Neural cell (in vitro differentiated cells): ENCODE results near the gene PGLYRP4. TPM values are rescaled to one million over a fixed set of nuclear protein-coding genes. Genes with fewer than 3 reads are reported as not detected.

Experiments
- H2AFZ ChIP-seq: fragments of 200-600, 300-800 bp; sonication (generic), shearing (Covaris generic); 2 replicates; pipeline ENCODE4 v1.6.0; 2014; ENCODE audit warnings: low read depth, mild to moderate bottlenecking, antibody characterized with exemption, low read length, moderate library complexity
- H3F3A ChIP-seq: fragments of 200-600 bp; shearing (Covaris generic); 2 replicates; pipeline ENCODE4 v1.6.1; 2016; ENCODE audit warnings: mild to moderate bottlenecking, moderate library complexity, mixed read lengths, antibody characterized with exemption, low read length; ENCODE audit not compliant: insufficient read depth, poor library complexity, severe bottlenecking
- H3K27ac ChIP-seq: fragments of 200-600, 300-800 bp; sonication (generic), shearing (Covaris generic); 2 replicates; pipeline ENCODE4 v1.5.1; 2014; ENCODE audit warnings: mild to moderate bottlenecking, low read length, moderate library complexity
- H3K27me3 ChIP-seq: fragments of 300-800, 200-600 bp; sonication (generic), shearing (Covaris generic); 2 replicates; pipeline ENCODE4 v1.6.0; 2014; ENCODE audit warnings: mild to moderate bottlenecking, low read depth, low read length, moderate library complexity; ENCODE audit not compliant: insufficient read depth
- H3K36me3 ChIP-seq: fragments of 300-800, 200-600 bp; sonication (generic), shearing (Covaris generic); 2 replicates; pipeline ENCODE4 v1.5.1; 2014; ENCODE audit warnings: mild to moderate bottlenecking, antibody characterized with exemption, low read length, moderate library complexity; ENCODE audit not compliant: insufficient read depth
- H3K4me2 ChIP-seq: fragments of 300-800, 200-600 bp; sonication (generic), shearing (Covaris generic); 2 replicates; pipeline ENCODE4 v1.6.0; 2014; ENCODE audit warnings: mild to moderate bottlenecking, low read length
- H3K4me3 ChIP-seq: fragments of 300-800, 200-600 bp; sonication (generic), shearing (Covaris generic); 2 replicates; pipeline ENCODE4 v1.5.1; 2014; ENCODE audit warnings: mild to moderate bottlenecking, low read length, moderate library complexity
- H3K79me2 ChIP-seq: fragments of 200-600 bp; shearing (Covaris generic); replicated peaks from 2 replicates; pipeline ENCODE4 v1.6.0; 2014; ENCODE audit warnings: mild to moderate bottlenecking, low read length, moderate library complexity; ENCODE audit not compliant: insufficient read depth
- H3K9ac ChIP-seq: fragments of 300-800, 200-600 bp; sonication (generic), shearing (Covaris generic); 2 replicates; pipeline ENCODE4 v1.6.1; 2016; ENCODE audit warnings: mild to moderate bottlenecking, low read length, mixed read lengths
- H3K9me2 ChIP-seq: fragments of 200-600 bp; shearing (Covaris generic); 2 replicates; pipeline ENCODE4 v1.6.1; 2016; ENCODE audit warnings: mild to moderate bottlenecking, low read length, mixed read lengths; ENCODE audit not compliant: insufficient read depth
- H3K9me3 ChIP-seq: fragments of 200-600, 300-800 bp; sonication (generic), shearing (Covaris generic); 2 replicates; pipeline ENCODE4 v1.6.1; 2016; ENCODE audit warnings: mild to moderate bottlenecking, mixed run types, low read length, moderate library complexity, mixed read lengths
- H4K20me1 ChIP-seq: fragments of 200-600 bp; shearing (Covaris generic); 2 replicates; pipeline ENCODE4 v1.6.1; 2016; ENCODE audit warnings: mild to moderate bottlenecking, mixed run types; ENCODE audit not compliant: insufficient read depth
- CTCF ChIP-seq: fragments of 450-650 bp; IDR thresholded peaks from 2 replicates; pipeline ENCODE4 v1.5.1; 2014; ENCODE audit warnings: antibody characterized with exemption, mild to moderate bottlenecking, moderate library complexity; ENCODE audit not compliant: poor library complexity, severe bottlenecking
- EP300 ChIP-seq: fragments of 450-650 bp; conservative IDR thresholded peaks from 2 replicates; pipeline ENCODE4 v1.6.1; 2014; ENCODE audit warnings: antibody characterized with exemption, mild to moderate bottlenecking, moderate library complexity; ENCODE audit not compliant: poor library complexity, severe bottlenecking
- EZH2 ChIP-seq: fragments of 200-600, 300-800 bp; shearing (Covaris generic), sonication (generic); IDR thresholded peaks from 2 replicates; pipeline ENCODE4 v1.6.1; 2014; ENCODE audit warnings: antibody characterized with exemption, low read length, borderline replicate concordance, mild to moderate bottlenecking; ENCODE audit not compliant: insufficient read depth, poor library complexity, severe bottlenecking
- MXI1 ChIP-seq: fragments of 450-650 bp; conservative IDR thresholded peaks from 2 replicates; pipeline ENCODE4 v1.6.1; 2014; ENCODE audit warnings: antibody characterized with exemption, mild to moderate bottlenecking; ENCODE audit not compliant: poor library complexity, severe bottlenecking
- POLR2AphosphoS5 ChIP-seq: IDR thresholded peaks from 2 replicates; pipeline ENCODE4 v1.6.1; 2012
- RAD21 ChIP-seq: fragments of 450-650 bp; conservative IDR thresholded peaks from 2 replicates; pipeline ENCODE4 v1.6.1; 2014; ENCODE audit warnings: antibody characterized with exemption, mild to moderate bottlenecking, moderate library complexity
- REST ChIP-seq: IDR thresholded peaks from 2 replicates; pipeline ENCODE4 v1.6.1; 2012; ENCODE audit warnings: borderline replicate concordance
- SMC3 ChIP-seq: fragments of 450-650 bp; conservative IDR thresholded peaks from 2 replicates; pipeline ENCODE4 v1.6.1; 2014; ENCODE audit warnings: antibody characterized with exemption, mild to moderate bottlenecking, moderate library complexity; ENCODE audit not compliant: poor library complexity
- TAF1 ChIP-seq: IDR thresholded peaks from 2 replicates; pipeline ENCODE4 v1.6.1; 2012; ENCODE audit warnings: low read depth
- polyA plus RNA-seq: library from polyadenylated mRNA; depleted of rRNA; stranded (reverse); fragments of >200 nt; gene quantifications from 2 replicates; pipeline ENCODE4 v1.2.3, GENCODE V29; 2014

PGLYRP4 gene
- polyA plus RNA-seq, 1 donor from 2014 or later, result not detected

GRCh38 chr1:153302308-153302707 lies 46.3 kb downstream of the PGLYRP4 start:
- H3K9me3 ChIP-seq, result no peaks in the 10 kb centered on the region
- H3K79me2 ChIP-seq, result no peaks in the 10 kb centered on the region
- H3K27ac ChIP-seq, result no peak overlapping the region
- TF ChIP-seq TAF1 (no peak), EZH2 (no peak), REST (no peak), MXI1 (no peak), SMC3 (no peak), CTCF (no peak), RAD21 (no peak), POLR2AphosphoS5 (no peak), EP300 (no peak)
- H3K27me3 ChIP-seq, result no peaks in the 10 kb centered on the region
- H3K4me3 ChIP-seq, result no peak overlapping the region
- no peaks in the 10 kb centered on the region for H4K20me1 ChIP-seq
- H2AFZ ChIP-seq, result no peak overlapping the region
- H3K36me3 ChIP-seq, result no peaks in the 10 kb centered on the region
- no peak overlapping the region for H3K9ac ChIP-seq
- H3K4me2 ChIP-seq, result no peak overlapping the region
- H3K9me2 ChIP-seq, result no peaks in the 10 kb centered on the region
- H3F3A ChIP-seq, result no peaks in the 10 kb centered on the region

- no peaks in the 10 kb centered on the region for H3K79me2 ChIP-seq
- H3F3A ChIP-seq, result no peaks in the 10 kb centered on the region
- no peaks in the 10 kb centered on the region for H3K27me3 ChIP-seq
- TF ChIP-seq CTCF, result no peak
- TF ChIP-seq REST, result no peak
- TF ChIP-seq SMC3, result no peak
- TF ChIP-seq EZH2, result no peak
- no peak for TF ChIP-seq EP300
- TF ChIP-seq RAD21, result no peak
- no peak for TF ChIP-seq POLR2AphosphoS5
- no peak overlapping the region for H2AFZ ChIP-seq
- H3K27ac ChIP-seq, result no peak overlapping the region
- no peak overlapping the region for H3K9ac ChIP-seq
- H3K9me3 ChIP-seq, result no peaks in the 10 kb centered on the region
- H3K4me2 ChIP-seq, result no peak overlapping the region
- H3K9me2 ChIP-seq, result no peaks in the 10 kb centered on the region
- H3K36me3 ChIP-seq, result no peaks in the 10 kb centered on the region
- no peak overlapping the region for H3K4me3 ChIP-seq
- H4K20me1 ChIP-seq, result no peaks in the 10 kb centered on the region
Observed at GRCh38 chr1:153293851-153294250, 54.8 kb downstream of the PGLYRP4 start.
